Mucosa of rectum (tissue), 2 donors: ENCODE data around the gene HDAC9.

Experiments used
- H3K27ac ChIP-seq, 2 donors: one replicate each; pipeline ENCODE4 v1.7.0; 2013; ENCODE audit warnings: inconsistent platforms in 2 of 2, low read depth in 2 of 2, low read length in 2 of 2
- H3K27me3 ChIP-seq, 2 donors: one replicate each; pipeline ENCODE4 v1.7.0; 2013; ENCODE audit warnings: low read length in 2 of 2; ENCODE audit not compliant: control insufficient read depth in 2 of 2, insufficient read depth in 2 of 2
- H3K36me3 ChIP-seq, 2 donors: one replicate each; pipeline ENCODE4 v1.7.0; 2013; ENCODE audit warnings: low read length in 2 of 2; ENCODE audit not compliant: control insufficient read depth in 2 of 2, insufficient read depth in 2 of 2
- H3K4me1 ChIP-seq, 2 donors: one replicate each; pipeline ENCODE4 v1.7.0; 2013; ENCODE audit warnings: low read length in 2 of 2, mild to moderate bottlenecking in 1 of 2; ENCODE audit not compliant: control insufficient read depth in 2 of 2, insufficient read depth in 2 of 2
- H3K4me3 ChIP-seq, 2 donors: one replicate each; pipeline ENCODE4 v1.7.0; 2013; ENCODE audit warnings: low read length in 2 of 2
- H3K9ac ChIP-seq, 2 donors: one replicate each; pipeline ENCODE4 v1.7.0; 2013; ENCODE audit warnings: low read length in 2 of 2, low read depth in 1 of 2, mild to moderate bottlenecking in 1 of 2
- H3K9me3 ChIP-seq, 2 donors: one replicate each; pipeline ENCODE4 v1.7.0; 2013; ENCODE audit warnings: low read length in 2 of 2; ENCODE audit not compliant: control insufficient read depth in 2 of 2
- donor health status: healthy.
- donor health status: Normal muscosa, but diverticular disease.

HDAC9 gene

DNA sequence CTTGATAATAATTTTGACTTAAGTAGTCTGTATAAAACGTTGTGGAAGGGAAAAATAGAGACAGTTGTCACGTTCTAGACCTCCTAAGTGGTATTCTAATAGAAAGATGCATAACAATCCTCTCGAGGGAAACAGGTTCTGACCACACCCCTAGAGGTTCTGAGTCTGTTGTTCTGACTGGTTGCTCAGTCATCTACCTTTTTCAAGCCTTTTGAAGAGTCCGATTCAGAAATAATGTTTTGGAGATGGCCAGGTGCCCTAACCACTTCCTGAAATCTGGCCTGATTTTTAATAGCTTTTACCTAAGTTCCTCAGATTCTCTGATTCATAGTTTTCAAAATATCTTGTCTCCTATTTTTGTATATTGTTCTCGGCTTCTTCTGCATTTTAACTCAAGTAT, 175.6 kb downstream of the HDAC9 start:
- Histone ChIP-seq H3K27me3 (no peaks in the 10 kb centered on the region), H3K9ac (no peak overlapping the region)

DNA sequence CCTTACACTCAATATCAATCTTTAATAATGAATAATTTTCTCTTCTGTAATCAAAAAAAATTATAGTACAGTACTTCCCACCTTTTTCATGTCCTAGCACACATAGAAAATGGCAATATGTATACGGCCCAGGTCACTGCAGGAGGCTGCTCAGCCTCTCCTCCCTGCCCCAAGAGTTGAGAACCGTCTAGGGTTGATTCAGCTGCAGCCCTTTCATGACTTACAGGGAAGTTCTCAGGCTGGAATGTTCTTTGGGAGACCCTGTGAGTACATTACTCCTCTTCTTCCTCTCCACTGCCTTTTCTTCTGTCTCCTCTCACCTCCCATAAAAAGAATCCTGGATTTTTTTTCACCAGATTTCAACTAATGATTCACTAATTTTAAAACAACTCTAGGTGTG, 180.0 kb downstream of the HDAC9 start:
- Histone ChIP-seq H3K27me3 (no peaks in the 10 kb centered on the region), H3K4me3 (no peak overlapping the region)

More for the DNA sequence above, 175.6 kb downstream of the HDAC9 start:
- no peaks in the 10 kb centered on the region for H3K36me3 ChIP-seq
- H3K4me3 ChIP-seq: no peak overlapping the region
- H3K9me3 ChIP-seq: no peaks in the 10 kb centered on the region
- no peaks in the 10 kb centered on the region for H3K4me1 ChIP-seq
- H3K27ac ChIP-seq: no peak overlapping the region

DNA sequence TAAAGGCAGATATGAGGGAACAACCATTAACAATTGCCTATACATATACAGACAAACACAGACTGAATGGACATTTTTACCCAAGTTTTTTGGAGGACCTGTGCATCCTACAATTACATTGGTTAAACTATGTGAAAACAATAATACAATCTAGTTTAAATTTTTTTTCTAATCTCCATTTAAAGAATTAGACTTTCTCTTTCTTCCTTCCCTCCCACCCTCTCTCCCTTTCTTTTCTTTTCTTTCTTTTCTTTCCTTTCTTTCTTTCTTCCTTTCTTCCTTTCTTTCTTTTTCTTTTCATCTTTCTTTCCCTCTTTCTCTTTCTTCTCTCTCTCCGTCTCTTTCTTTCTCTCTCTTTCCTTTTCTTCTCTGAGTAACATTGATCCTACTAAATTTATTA, 183.7 kb downstream of the HDAC9 start:
- Histone ChIP-seq H3K27ac (no peak overlapping the region), H3K4me1 (no peaks in the 10 kb centered on the region), H3K9me3 (no peaks in the 10 kb centered on the region), H3K36me3 (no peaks in the 10 kb centered on the region), H3K27me3 (no peaks in the 10 kb centered on the region), H3K9ac (no peak overlapping the region), H3K4me3 (no peak overlapping the region)

More for the DNA sequence above, 180.0 kb downstream of the HDAC9 start:
- no peak overlapping the region for H3K27ac ChIP-seq
- no peak overlapping the region for H3K9ac ChIP-seq
- H3K36me3 ChIP-seq: no peaks in the 10 kb centered on the region
- H3K4me1 ChIP-seq: no peaks in the 10 kb centered on the region
- no peaks in the 10 kb centered on the region for H3K9me3 ChIP-seq

DNA sequence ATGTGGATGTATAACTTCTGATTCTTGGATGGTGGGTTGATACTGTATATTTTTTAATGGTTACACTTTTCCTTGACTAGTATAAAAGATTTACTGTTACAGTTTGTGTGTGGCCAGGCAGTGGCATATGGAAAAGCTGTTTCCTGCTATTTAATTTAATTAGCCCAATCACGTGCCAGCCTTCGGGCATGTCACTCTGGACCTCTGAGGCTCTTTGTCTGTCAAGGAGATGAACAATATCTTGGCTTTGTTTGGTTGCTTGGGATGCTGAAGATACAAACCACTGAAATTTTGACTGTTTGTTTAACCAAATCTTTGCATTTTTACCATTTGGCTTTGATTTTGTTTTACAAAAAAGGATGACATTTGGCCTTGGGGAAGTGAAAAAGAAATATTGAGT, 185.0 kb downstream of the HDAC9 start:
- Histone ChIP-seq H3K27ac (no peak overlapping the region), H3K4me3 (no peak overlapping the region), H3K36me3 (no peaks in the 10 kb centered on the region), H3K9ac (no peak overlapping the region), H3K27me3 (no peaks in the 10 kb centered on the region), H3K9me3 (no peaks in the 10 kb centered on the region), H3K4me1 (no peaks in the 10 kb centered on the region)

DNA sequence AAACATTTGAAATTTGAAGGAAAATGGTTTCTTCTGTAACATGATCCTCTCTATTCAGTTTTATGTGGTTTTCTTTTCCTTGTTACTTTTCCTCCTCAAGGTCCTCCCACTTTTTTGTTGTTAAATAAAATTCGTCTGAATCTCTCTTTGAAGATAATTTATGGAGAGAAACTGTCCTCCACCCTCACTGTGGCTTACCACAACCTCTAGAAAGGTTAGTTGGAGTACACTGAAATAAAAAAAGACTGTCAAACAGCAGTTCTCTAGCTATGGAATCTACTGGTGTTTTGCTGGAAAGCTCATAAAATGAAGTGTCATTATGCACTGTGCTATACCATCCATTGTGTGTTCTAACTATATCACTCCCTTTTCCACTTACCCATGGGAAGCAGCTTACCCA, 189.4 kb downstream of the HDAC9 start:
- Histone ChIP-seq H3K4me3 (no peak overlapping the region), H3K27me3 (no peaks in the 10 kb centered on the region), H3K9me3 (no peaks in the 10 kb centered on the region), H3K4me1 (no peaks in the 10 kb centered on the region), H3K27ac (no peak overlapping the region), H3K36me3 (no peaks in the 10 kb centered on the region), H3K9ac (no peak overlapping the region)

DNA sequence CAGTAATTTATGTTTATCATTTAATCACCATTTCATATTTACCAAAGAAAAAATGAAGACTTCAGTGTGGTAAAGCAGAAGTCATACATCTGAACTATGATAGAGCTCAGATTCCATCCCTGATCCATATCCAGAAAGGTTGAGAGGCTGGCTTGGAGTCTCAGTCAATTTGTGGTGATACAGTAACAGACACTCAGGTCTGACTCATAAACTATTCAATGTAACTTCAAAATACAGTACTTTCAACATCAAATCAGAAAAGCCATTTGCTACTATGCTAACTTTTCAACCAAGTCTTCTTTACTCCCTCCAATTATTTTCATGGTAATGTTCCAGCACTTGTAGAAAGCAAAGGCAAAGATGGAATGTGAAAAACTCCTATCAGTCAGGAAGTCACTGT, 190.4 kb downstream of the HDAC9 start:
- Histone ChIP-seq H3K9ac (no peak overlapping the region), H3K27ac (no peak overlapping the region), H3K4me3 (no peak overlapping the region), H3K4me1 (no peaks in the 10 kb centered on the region), H3K9me3 (no peaks in the 10 kb centered on the region), H3K27me3 (no peaks in the 10 kb centered on the region), H3K36me3 (no peaks in the 10 kb centered on the region)

DNA sequence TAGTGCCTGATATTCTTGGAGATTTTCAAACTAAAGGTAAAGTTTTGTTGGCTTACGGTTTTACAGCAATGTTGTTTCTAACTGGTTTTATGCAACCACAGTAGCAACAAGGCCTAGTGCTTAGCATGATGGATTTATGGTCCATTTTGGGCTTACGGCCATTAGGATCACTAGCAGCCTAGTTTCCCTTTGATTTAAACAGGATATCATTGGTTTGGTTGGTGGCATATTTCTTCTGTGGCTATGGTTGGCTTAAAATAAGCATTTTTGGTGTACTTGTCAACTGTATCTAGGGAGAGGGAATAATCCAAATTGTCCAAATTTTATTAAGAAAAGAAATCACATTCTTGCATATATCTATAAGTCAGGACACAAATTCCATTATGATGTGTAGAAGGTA, 194.0 kb downstream of the HDAC9 start:
- Histone ChIP-seq H3K27ac (no peak overlapping the region), H3K4me1 (no peaks in the 10 kb centered on the region), H3K27me3 (no peaks in the 10 kb centered on the region), H3K36me3 (no peaks in the 10 kb centered on the region), H3K4me3 (no peak overlapping the region), H3K9ac (no peak overlapping the region), H3K9me3 (no peaks in the 10 kb centered on the region)

DNA sequence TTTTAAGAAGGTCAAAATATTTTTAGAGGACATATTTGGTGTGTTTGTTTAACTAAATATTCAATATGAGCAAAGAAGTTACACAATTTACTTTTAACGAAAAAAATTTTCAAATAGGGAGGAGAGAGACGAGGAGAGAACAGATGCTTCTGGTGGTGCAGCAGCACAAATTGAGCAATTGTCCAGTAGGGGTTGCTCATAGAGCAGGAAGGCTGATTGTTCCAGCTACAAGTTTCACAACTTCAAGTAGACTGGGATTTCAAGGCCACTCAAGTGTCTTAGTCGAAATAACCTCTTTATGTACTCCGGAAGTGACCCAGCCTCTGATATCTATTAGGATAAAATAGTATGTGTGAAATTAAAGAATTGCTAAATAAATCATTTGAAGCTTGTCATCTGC, 197.9 kb downstream of the HDAC9 start:
- Histone ChIP-seq H3K9ac (no peak overlapping the region), H3K27me3 (no peaks in the 10 kb centered on the region), H3K4me1 (no peaks in the 10 kb centered on the region), H3K36me3 (no peaks in the 10 kb centered on the region), H3K4me3 (no peak overlapping the region), H3K27ac (no peak overlapping the region), H3K9me3 (no peaks in the 10 kb centered on the region)

DNA sequence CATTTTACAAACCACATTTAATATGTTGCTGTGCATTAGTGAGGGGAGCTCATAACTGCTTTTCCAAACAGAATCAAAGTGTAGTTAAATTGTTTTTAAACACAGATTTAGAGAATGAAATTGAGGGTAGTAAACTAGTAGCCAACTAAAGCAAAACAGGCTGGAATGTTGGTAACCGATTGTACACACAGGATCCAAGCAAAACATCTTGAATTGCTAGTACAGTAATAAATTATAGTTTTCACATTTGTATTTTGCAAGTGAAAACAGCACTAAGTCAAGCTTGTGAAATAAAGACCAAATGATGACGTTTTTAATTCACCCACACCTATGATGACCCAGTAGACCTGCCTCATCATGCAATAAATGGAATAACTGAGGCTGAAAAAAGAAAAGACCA, 198.3 kb downstream of the HDAC9 start:
- Histone ChIP-seq H3K9me3 (no peaks in the 10 kb centered on the region), H3K36me3 (no peaks in the 10 kb centered on the region), H3K27me3 (no peaks in the 10 kb centered on the region), H3K4me1 (no peaks in the 10 kb centered on the region), H3K27ac (no peak overlapping the region), H3K4me3 (no peak overlapping the region), H3K9ac (no peak overlapping the region)

DNA sequence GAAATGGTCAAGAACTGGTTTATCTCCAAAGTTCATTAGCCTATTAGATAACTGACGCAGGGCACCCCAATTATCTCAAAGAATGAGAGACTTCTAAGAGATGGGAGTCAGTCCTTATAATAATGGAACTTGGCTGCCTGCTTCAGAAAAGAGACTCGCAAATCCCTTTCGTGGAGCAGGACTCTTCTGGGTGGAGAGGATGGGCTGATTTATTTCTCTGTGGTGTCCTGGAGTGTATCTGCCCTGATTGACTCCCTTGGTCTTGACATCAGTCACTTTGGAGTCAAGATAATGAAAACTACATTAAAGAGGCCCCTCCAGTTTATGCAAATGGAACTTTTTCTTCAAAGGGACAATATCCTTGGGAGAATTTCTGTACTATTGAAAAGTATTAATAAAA, 198.9 kb downstream of the HDAC9 start:
- Histone ChIP-seq H3K27me3 (no peaks in the 10 kb centered on the region), H3K4me1 (no peaks in the 10 kb centered on the region), H3K36me3 (no peaks in the 10 kb centered on the region), H3K27ac (no peak overlapping the region), H3K9ac (no peak overlapping the region), H3K4me3 (no peak overlapping the region), H3K9me3 (no peaks in the 10 kb centered on the region)

DNA sequence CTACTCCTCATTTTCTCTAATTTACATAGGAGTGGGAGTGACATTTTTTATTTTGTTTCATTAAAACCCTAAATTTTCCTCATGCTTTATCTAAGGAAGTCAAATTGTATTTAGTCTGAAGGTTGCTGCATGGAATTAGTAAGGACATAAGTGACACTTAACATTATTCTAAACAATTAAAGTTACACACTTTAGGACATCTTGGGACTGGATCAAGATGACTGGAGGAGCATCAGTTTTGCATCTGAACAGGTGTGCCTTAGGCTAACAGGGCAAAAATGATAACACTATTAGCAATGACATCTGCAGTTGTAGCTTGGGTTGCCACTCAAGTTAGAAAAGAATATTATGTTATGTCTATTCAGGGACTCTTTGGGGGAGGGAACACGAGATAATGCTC, 199.4 kb downstream of the HDAC9 start:
- H3K9me3 ChIP-seq: no peaks in the 10 kb centered on the region

More for the DNA sequence above, 199.4 kb downstream of the HDAC9 start:
- no peaks in the 10 kb centered on the region for H3K4me1 ChIP-seq
- no peak overlapping the region for H3K9ac ChIP-seq
- no peaks in the 10 kb centered on the region for H3K36me3 ChIP-seq
- H3K27me3 ChIP-seq: no peaks in the 10 kb centered on the region
- no peak overlapping the region for H3K27ac ChIP-seq
- no peak overlapping the region for H3K4me3 ChIP-seq
